Loucy (cell line): ENCODE data around the gene SLCO2A1.

Experiments used
- H2AFZ ChIP-seq: fragments of 200-600 bp; sonication (generic); 2 replicates; pipeline ENCODE4 v1.6.0; 2016; ENCODE audit warnings: antibody characterized with exemption, mild to moderate bottlenecking, low read length, moderate library complexity
- H3F3A ChIP-seq: fragments of 200-600 bp; 2 replicates; pipeline ENCODE4 v1.6.0; 2016; ENCODE audit warnings: antibody characterized with exemption, low read depth, mild to moderate bottlenecking
- H3K27me3 ChIP-seq: fragments of 200-600 bp; sonication (generic); 2 replicates; pipeline ENCODE4 v1.6.1; 2014; ENCODE audit warnings: low read length, mild to moderate bottlenecking; ENCODE audit not compliant: insufficient read depth, poor library complexity, severe bottlenecking
- H3K36me3 ChIP-seq: fragments of 200-600 bp; sonication (generic); 2 replicates; pipeline ENCODE4 v1.6.1; 2016; ENCODE audit warnings: low read length; ENCODE audit not compliant: insufficient read depth
- H3K4me1 ChIP-seq: fragments of 200-600 bp; sonication (generic); 2 replicates; pipeline ENCODE4 v1.5.1; 2014; ENCODE audit warnings: low read length, mild to moderate bottlenecking; ENCODE audit not compliant: insufficient read depth, poor library complexity, severe bottlenecking
- H3K4me2 ChIP-seq: fragments of 200-600 bp; sonication (generic); 2 replicates; pipeline ENCODE4 v1.6.0; 2014; ENCODE audit warnings: antibody characterized with exemption, low read length, low read depth, mild to moderate bottlenecking; ENCODE audit not compliant: poor library complexity, severe bottlenecking
- H3K4me3 ChIP-seq: fragments of 200-600 bp; sonication (generic); 2 replicates; pipeline ENCODE4 v1.5.1; 2014; ENCODE audit warnings: low read length, mild to moderate bottlenecking, mixed read lengths; ENCODE audit not compliant: poor library complexity, severe bottlenecking
- H3K79me2 ChIP-seq: fragments of 200-600 bp; sonication (generic); 2 replicates; pipeline ENCODE4 v1.6.1; 2014; ENCODE audit warnings: low read length; ENCODE audit not compliant: insufficient read depth
- H3K9ac ChIP-seq: fragments of 200-600 bp; sonication (generic); 2 replicates; pipeline ENCODE4 v1.6.0; 2014; ENCODE audit warnings: mild to moderate bottlenecking, low read depth, low read length, moderate library complexity; ENCODE audit not compliant: poor library complexity, severe bottlenecking
- H3K9me2 ChIP-seq: fragments of 200-600 bp; sonication (generic); replicated peaks from 2 replicates; pipeline ENCODE4 v1.6.1; 2016; ENCODE audit warnings: low read depth, low read length, mixed read lengths
- H3K9me3 ChIP-seq: fragments of 200-600 bp; sonication (generic); 2 replicates; pipeline ENCODE4 v1.6.1; 2014; ENCODE audit warnings: mild to moderate bottlenecking, antibody characterized with exemption, low read length, low read depth; ENCODE audit not compliant: insufficient read depth
- H4K20me1 ChIP-seq: fragments of 200-600 bp; sonication (generic); 2 replicates; pipeline ENCODE4 v1.6.0; 2014; ENCODE audit warnings: antibody characterized with exemption, low read length, mild to moderate bottlenecking; ENCODE audit not compliant: insufficient read depth, poor library complexity, severe bottlenecking
- CTCF ChIP-seq: fragments of 200-600 bp; sonication (generic); conservative IDR thresholded peaks from 2 replicates; pipeline ENCODE4 v1.5.1; 2014; ENCODE audit warnings: mild to moderate bottlenecking, antibody characterized with exemption, low read length
- EZH2phosphoT487 ChIP-seq: fragments of 200-600 bp; IDR thresholded peaks from 2 replicates; pipeline ENCODE4 v1.6.1; 2018; ENCODE audit warnings: antibody characterized with exemption, mild to moderate bottlenecking, moderate library complexity, borderline replicate concordance

The SLCO2A1 gene

GRCh38 chr3:133914839-133915600 is 114.7 kb downstream of the SLCO2A1 start:
- H3K4me1 ChIP-seq = no peaks in the 10 kb centered on the region
- no peak overlapping the region for H2AFZ ChIP-seq
- no peak overlapping the region for H3K4me2 ChIP-seq
- no peaks in the 10 kb centered on the region for H3K36me3 ChIP-seq
- TF ChIP-seq EZH2phosphoT487 = no peak
- no peak for TF ChIP-seq CTCF
- H3K9me2 ChIP-seq = no peaks in the 10 kb centered on the region
- H3K4me3 ChIP-seq = no peak overlapping the region
- H3F3A ChIP-seq = no peaks in the 10 kb centered on the region
- no peaks in the 10 kb centered on the region for H4K20me1 ChIP-seq
- H3K9ac ChIP-seq = no peak overlapping the region
- no peaks in the 10 kb centered on the region for H3K27me3 ChIP-seq
- H3K79me2 ChIP-seq = no peaks in the 10 kb centered on the region
- 0 out of 2 replicates have a peak, but pooled peaks cover 5% of the 10 kb centered on the region for H3K9me3 ChIP-seq

GRCh38 chr3:133910422-133910821 is 119.3 kb downstream of the SLCO2A1 start:
- Histone ChIP-seq H4K20me1 (no peaks in the 10 kb centered on the region), H3K9me3 (no peaks in the 10 kb centered on the region), H3K4me3 (no peak overlapping the region), H3K36me3 (no peaks in the 10 kb centered on the region), H3K27me3 (no peaks in the 10 kb centered on the region), H3K4me2 (no peak overlapping the region), H3K9ac (no peak overlapping the region), H3F3A (no peaks in the 10 kb centered on the region), H3K79me2 (no peaks in the 10 kb centered on the region), H2AFZ (no peak overlapping the region), H3K9me2 (no peaks in the 10 kb centered on the region), H3K4me1 (no peaks in the 10 kb centered on the region)
- peak; percentile 40 for TF ChIP-seq CTCF
- no peak for TF ChIP-seq EZH2phosphoT487

GRCh38 chr3:133905376-133905775 is 124.3 kb downstream of the SLCO2A1 start:
- no peak overlapping the region for H3K4me2 ChIP-seq
- H3K79me2 ChIP-seq = no peaks in the 10 kb centered on the region
- TF ChIP-seq EZH2phosphoT487 (no peak), CTCF (no peak)
- H3K36me3 ChIP-seq = no peaks in the 10 kb centered on the region
- H4K20me1 ChIP-seq = no peaks in the 10 kb centered on the region
- H3F3A ChIP-seq = no peaks in the 10 kb centered on the region
- no peak overlapping the region for H3K9ac ChIP-seq
- no peaks in the 10 kb centered on the region for H3K4me1 ChIP-seq
- no peaks in the 10 kb centered on the region for H3K9me2 ChIP-seq
- no peaks in the 10 kb centered on the region for H3K27me3 ChIP-seq
- no peak overlapping the region for H3K4me3 ChIP-seq
- no peaks in the 10 kb centered on the region for H3K9me3 ChIP-seq
- no peak overlapping the region for H2AFZ ChIP-seq
